Inferior parietal cortex (tissue), 1 donor: ENCODE results near the gene RITA1.

Source experiments
- DNase-seq: peaks from one replicate; pipeline ENCODE4 v3.0.0-alpha.2; 2016; ENCODE audit errors: extremely low spot score

The RITA1 gene

DNA sequence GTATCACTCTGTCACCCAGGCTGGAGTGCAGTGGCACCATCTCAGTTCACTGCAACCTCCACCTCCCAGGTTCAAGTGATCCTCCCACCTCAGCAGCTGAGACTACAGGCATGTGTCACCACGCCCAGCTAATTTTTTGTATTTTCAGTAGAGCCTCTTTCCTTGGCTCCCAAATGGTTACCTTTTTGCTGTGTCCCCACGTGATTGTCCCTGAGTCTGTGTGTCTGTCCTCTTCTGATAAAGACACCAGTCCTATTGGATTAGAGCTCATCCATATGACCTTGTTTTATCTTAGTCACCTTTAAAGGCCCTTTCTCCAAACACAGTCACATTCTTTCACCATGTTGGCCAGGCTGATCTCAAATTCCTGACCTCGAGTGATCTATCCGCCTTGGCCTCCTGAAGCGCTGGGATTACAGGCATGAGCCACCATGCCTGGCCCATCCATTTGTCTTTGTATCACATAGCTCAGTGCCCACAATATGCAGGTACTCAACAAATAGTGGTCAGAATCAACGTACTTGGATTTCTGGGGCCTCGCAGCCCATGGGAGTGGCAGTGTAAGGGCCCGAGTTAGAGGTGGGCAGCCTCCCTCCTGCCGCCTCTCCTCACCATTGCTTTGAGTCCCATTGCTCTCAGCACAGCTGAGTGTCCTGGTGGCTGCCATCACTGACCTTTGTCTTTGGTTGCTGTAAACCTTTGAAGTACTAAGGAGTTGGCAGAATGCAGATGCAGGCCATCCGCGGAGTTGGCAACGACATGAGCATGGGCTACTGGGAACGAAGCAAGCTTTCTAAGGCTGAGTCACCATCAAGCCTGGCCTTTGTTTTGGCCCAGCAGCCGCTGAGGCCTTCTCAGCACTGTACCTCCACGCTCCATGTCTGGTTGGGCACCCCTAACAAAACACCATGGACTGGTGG is 45.1 kb downstream of the RITA1 start:
- DNase-seq = no peak

DNA sequence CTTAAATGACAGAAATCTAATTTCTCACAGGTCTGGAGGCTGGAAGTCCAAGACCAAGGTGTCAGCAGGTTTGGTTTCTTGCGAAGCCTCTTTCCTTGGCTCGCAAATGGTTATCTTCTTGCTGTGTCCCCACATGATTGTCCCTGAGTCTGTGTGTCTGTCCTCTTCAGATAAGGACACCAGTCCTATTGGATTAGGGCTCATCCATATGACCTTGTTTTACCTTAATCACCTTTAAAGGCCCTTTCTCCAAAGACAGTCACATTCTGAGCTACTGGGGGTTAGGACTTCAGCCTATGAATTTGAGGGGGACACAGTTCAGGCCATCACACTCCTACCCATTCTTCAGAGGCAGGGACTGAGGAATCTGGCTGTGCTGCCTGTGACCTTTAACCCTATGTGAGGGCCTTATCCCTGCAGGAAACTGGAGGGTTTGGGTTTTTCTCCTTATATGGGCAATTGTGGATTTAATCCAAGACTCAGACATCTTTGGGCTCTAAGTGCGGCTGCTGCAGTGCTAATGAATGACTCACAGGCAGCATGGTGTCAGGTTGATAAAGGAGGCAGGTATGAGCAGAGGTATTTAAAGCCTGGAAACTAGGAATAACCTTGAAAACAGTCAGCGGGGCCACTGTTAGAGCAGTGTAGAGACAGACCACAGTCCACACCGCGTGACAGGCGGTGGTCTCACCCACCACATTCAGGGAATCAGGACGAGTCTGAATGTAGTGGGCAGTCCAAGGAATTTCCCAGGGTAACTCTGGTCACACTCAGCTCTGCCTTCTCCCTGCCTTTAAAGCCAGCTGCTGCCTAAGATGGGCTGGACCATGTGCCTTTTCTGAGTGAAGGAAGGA is 45.9 kb downstream of the RITA1 start:
- DNase-seq = no peak

DNA sequence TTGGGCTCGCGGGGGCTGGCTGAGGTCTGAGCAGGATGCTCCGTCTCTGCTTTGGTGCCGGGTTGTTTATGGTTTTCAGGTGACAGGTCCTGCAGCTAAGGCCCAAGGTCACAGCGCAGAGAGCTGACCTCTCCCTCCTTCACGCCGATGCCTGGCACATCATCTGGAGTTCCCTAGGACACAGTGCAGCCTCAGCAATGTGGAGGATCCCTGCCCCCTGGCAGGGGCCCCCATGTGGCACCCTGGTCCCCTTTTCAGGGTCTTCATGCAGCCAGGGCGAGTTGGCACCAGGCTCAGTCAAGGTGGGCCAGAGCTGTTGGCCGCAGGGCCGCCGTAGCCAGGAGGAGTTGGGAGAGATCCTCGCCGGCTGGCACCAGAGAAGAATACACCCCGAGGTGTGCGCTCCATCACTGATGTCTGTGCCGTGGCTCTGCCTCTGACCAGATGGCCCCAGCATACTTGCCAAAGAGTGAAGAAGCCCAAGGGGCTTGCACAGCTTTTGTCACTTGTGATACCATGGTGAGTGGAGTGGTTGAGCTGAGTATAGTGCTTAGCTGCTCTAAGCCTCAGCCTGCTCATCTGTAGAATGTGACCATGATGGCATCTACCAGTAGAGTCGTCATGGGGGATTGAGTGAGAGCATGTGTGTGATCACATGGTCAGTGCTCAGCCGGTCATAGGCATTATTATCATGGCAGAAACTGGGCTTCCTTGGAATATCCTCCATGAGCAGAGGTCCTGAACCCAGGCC is 46.7 kb downstream of the RITA1 start:
- no peak for DNase-seq

DNA sequence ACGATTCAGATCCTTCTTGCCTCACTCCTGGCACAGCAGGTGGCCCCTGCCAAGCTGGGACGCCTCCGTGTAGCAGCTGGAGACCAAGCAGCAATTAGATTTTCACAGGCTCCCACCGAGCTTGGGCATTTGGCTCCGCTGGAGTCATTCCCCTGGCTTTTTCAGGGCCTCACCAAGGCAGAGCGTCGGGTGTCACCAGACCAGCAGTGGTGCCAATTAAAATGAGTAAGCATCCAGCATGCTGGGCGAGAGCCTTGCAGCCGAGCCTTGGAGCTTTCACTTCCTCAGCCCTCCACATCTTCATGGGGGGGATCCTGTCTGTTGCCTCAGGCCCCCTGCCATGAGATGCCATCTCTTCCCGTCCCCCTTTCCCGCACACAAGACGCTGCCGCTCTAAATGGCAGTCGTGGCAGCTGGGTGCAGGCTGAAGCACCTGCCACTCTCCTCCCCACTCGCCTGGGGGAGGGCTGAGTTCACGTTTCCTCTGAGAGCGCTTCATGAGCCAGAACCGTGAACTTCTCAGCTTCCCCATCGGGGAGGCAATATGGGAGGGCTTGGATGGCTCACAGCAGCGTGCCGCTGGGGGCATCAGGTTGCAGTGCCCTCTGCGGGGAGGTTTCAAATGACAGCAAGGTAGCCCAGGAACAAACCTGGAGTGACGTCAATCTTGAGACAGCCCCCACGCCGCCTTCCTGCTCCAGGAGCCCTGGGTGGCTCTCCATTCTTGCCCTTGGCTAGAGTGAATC is 47.5 kb downstream of the RITA1 start:
- DNase-seq = peak; percentile 64

DNA sequence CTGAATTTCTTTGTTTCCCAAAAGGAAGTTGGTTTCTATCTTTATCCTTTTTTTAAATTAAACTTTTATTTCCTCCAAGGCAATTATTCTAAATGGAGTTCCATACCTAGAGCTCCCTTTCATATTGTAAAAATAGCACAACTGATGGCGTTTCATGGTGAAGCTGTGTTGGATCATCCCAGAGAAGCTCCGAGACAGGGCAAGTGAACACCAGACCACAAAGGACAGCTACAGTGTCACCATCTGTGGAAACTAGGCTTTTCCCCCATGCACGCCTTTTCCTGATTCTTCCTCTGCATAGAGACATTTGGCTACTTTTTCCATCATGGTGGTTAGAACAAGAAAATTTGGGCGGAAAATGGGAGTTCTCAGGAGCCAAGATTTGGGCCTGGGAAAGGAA is 48.4 kb downstream of the RITA1 start:
- no peak for DNase-seq

DNA sequence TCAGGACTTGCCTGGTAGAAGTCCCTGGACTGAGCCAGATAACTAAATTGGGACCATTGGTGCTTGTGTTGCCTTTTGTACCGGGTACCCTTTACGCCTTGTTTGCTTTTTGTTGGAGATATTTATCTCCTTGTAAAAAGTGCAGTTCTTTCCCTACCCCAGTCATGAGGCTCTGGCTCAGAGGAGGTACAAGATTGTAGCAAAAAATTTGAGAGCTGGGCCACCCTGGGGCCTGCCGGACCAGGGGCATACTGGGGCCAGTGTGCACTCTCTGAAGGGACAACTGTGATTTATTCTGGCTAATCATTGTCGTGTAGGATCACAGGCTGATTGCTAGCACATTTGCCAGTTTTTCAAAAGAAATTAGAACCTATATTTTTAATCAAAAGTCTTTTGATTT is 49.0 kb downstream of the RITA1 start:
- no peak for DNase-seq

DNA sequence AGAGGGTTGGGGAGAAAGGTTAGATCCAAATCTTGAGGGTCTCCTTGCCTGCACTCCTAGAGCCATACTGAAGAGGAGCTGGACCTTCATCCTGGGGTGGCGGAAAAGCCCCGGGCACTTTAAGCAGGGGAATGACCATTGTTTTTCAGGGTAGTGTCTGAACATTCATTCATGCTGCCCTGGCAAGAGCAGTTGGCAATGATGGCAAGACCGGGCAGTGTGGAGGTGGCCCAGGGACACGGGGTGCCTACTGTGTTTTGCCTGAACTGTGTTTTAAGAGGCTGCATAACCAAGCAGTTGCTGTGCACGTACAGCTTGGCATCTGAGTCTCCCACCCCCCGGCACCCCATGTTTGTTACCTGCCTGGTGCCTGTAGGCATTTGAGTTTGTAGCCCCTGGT is 50.5 kb downstream of the RITA1 start:
- no peak for DNase-seq

DNA sequence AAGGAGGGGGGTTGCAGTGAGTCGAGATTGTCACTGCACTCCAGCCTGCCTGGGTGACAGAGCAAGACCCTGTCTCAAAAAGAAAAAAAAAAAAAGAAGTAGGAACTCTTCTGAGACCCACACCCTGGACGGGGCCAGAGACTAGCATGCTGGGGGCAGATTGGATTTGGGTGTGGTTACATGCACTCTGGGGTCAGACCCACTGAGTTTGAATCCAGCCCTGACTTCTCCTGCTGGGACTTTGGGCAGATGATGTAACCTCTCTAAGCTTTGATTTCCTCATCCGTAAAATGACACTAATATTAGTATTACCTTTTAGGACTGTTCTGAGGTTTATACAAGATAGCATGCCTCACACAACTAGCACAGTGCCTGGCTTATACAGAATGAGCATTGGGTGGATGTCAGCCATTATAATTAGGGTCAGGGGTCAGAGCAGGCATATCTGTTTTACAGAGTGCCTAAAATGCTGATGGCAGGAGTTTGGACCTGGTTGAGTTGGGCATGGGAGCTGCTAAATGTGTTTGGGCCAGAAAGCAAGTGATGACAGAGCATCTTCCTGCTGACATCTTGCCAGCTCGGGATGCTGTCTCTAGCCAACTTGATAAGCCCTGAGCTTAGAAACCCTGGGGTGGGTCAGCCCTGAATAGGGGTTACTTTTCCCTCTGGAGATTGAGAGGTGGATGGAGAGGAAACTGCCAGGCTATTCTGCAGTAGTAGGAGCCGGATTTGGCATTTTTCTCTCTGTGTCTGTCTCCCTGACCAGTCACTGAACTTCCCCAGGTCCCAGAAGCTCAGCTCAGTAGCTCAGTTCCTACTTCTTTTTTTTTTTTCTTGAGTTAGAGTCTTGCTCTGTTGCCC is 51.2 kb downstream of the RITA1 start:
- DNase-seq = no peak

DNA sequence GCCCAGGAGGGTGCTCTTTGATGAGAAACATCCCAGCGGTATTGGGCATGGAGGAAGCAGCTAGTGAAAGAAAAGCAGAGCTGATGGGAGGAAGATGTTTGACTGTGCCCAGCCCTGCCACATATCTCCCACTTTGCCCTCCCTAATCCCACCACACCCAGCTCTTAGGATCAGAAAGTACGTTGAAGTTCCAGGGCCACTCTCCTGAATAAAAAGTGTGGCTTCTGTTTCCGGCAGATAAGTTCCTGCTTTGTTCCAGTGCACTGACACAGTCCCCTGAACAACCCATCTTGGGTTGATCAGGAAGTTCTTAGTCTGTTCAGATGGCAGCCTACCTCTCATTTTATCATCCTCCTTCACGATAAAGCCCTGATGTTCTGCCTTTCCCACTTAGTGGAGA is 52.2 kb downstream of the RITA1 start:
- DNase-seq = no peak

DNA sequence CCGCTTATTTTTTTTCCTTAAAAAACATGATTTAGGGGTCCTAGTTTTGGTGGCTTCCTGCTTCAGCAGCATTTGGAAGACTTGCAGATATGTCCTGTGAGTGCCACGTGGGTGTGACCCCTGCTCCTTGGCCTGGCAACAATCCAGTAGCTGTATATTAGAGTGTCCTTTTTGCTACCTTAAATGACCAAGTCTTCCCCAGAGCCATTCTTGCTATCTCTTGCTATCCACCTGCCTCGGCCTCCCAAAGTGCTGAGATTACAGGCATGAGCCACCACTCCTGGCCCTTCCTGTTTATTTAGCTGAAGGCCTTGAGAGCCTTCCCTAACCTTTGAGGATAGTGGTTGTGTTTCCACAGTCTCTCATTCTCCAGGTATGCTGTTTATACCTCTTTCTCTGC is 52.8 kb downstream of the RITA1 start:
- no peak for DNase-seq

DNA sequence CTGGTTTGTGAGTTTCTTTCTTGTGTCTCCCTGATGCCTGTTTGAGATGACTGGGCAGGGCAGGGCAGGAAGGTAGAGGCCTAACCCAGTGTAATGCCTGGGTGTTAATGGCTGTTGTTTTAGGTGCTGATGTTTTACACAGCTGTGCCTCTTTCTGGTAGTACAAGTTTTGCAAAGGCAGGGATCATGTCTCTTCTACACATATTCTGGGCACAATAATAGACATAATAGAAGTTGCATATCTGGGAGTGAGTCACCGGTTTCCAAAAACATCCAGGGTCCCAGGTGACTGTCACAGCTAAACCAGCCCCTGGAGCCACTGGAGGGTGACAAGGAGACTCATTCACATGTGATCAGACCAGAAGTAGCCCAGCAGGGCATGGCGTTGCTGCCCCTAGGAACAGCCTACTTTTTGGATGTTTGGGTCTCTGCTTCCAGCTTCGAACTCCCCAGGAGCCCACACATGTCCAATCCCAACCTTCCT is 53.8 kb downstream of the RITA1 start:
- no peak for DNase-seq

DNA sequence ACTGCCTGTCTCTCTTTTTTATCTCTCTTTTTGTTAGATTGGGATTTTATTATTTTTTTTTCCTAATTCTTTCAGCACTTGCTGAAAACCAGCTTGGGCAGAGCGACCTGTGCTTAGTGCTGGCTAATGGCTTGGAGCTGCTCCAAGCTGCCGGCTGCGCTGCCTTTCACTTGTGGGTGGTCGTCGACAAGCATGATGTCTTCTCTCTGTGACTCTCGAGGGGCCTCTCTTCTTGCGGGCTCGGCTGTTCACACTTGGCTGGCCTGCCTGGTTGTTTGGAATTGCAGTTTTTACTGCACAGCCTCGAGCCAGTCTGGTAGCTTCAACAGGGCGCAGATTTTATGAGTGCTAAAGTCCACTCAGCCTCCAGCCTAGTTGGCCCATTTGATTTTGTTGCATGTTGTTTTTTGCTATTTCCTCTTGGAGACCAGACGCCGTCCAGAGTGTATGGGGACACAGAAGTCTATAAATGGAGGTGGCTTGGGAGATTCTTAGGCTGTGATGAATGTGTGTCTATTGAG is 54.4 kb downstream of the RITA1 start:
- no peak for DNase-seq

DNA sequence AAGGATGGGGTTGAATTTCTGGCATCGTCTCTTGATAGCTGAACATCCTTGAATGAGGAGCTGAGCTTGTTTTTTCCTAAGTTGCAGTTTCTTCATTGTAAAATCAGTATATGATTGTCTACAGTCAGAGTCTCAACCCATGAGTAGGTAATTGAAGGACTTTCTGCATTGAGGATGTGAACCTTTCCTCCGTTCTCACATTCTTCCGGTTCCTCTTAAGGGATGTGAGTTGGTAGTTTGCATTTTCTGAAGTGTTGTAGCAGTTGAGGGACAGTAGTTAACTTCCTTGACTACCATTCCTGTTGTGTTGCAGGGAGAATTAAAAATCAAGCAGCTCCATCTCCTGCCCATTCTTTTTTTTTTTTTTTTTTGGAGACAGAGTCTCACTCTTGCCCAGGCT is 54.9 kb downstream of the RITA1 start:
- no peak for DNase-seq

DNA sequence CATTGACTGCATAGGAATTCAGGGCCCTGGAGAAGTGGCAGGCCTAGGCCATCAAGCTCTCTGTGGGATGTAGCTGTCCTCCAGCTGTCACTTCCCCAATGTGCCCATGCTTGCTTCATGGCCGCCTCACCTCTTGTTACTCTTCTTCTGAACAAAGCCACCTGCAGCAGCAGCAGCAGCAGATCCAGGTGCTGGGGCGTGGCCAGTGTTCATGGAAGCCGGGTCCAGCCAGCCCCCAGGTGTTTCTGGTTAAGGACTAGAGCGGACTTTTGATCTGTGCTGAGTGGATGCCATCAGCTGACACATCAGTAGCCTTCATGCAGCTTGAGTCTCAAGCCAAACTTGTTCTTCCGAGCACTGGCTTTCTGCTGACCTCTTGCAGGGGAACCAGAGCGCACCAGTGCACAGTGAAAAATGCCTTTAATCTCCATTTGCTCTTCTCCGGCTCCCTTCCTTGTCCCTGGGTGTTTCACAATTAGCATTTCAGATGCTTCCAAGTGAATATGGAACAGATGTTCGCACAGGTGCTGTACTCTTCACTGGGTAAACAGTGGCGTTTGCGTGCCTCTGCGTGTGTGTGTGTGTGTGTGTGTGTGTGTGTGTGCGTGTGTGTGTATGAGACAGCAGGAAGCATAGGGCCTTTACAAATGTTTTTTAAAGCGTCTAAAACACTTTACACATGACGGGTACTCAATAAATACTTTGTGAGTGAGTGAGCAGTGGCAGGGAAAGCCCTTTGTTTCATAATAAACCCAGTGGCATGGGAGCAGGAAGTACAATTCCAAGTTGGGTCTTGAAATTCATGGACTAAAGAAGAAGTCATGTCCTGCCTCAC is 55.9 kb downstream of the RITA1 start:
- DNase-seq = no peak
